Fibroblast of lung (primary cell): Measurements from ENCODE around the gene LRRC15.

ENCODE experiments used
- CTCF ChIP-seq, 2 donors: IDR thresholded peaks in 1 of 2; conservative IDR thresholded peaks in 1 of 2; 1 replicate in 1 of 2; 2 replicates in 1 of 2; pipeline ENCODE4 v1.5.1; 2011 to 2012; ENCODE audit warnings: low read length in 2 of 2, control low read depth in 1 of 2, inconsistent platforms in 1 of 2, low read depth in 1 of 2, mild to moderate bottlenecking in 1 of 2
- EZH2 ChIP-seq: IDR thresholded peaks from 2 replicates; pipeline ENCODE4 v1.5.1; 2012; ENCODE audit warnings: low read length, control low read depth, mild to moderate bottlenecking; ENCODE audit errors: missing control alignments

GRCh38 chr3:194339356-194339755, 30.2 kb downstream of the LRRC15 start:
- TF ChIP-seq CTCF (conservative IDR thresholded peaks at IDR 0.05 in 1 of 2, IDR thresholded peaks at IDR 0.05 in 1 of 2; ENCODE audit: low read depth in 1 of 2, low read length in 2 of 2) (peak in 1 of 2 donors; percentile 8), EZH2 (no peak)
